Glomerular visceral epithelial cell (primary cell): Measurements from ENCODE around the gene PGLYRP4.

ENCODE experiments used
- DNase-seq: peaks from one replicate; pipeline ENCODE4 v3.0.0-alpha.2; 2016; ENCODE audit errors: extremely low spot score

PGLYRP4 gene

GRCh38 chr1:153375511-153375910, 26.9 kb upstream of the PGLYRP4 start, which contains the start of gene S100A12:
TSS of gene S100A12 (minus strand) at chr1:153375621. CDS start at chr1:153374592, 1,029 bp downstream.
- peak; percentile 82 for DNase-seq

- DNase-seq, result no peak
Measured at GRCh38 chr1:153374071-153374470, 25.4 kb upstream of the PGLYRP4 start.

- DNase-seq, result no peak
Measured at GRCh38 chr1:153372571-153372970, 23.9 kb upstream of the PGLYRP4 start.

- no peak for DNase-seq
Measured at GRCh38 chr1:153371231-153371630, 22.6 kb upstream of the PGLYRP4 start.

GRCh38 chr1:153370146-153370545, 21.5 kb upstream of the PGLYRP4 start:
- DNase-seq, result no peak

GRCh38 chr1:153368495-153368894, 19.9 kb upstream of the PGLYRP4 start:
- no peak for DNase-seq

- DNase-seq, result no peak
Measured at GRCh38 chr1:153367090-153367489, 18.4 kb upstream of the PGLYRP4 start.

- no peak for DNase-seq
Measured at GRCh38 chr1:153366261-153366660, 17.6 kb upstream of the PGLYRP4 start.

GRCh38 chr1:153365696-153366095, 17.1 kb upstream of the PGLYRP4 start:
- no peak for DNase-seq

- no peak for DNase-seq
Measured at GRCh38 chr1:153364766-153365666, 16.4 kb upstream of the PGLYRP4 start.

GRCh38 chr1:153364156-153364555, 15.5 kb upstream of the PGLYRP4 start:
- DNase-seq, result no peak

- DNase-seq, result no peak
Measured at GRCh38 chr1:153363641-153364040, 15.0 kb upstream of the PGLYRP4 start.

- no peak for DNase-seq
Measured at GRCh38 chr1:153362187-153362775, 13.6 kb upstream of the PGLYRP4 start.

GRCh38 chr1:153361480-153362109, 13.0 kb upstream of the PGLYRP4 start:
- no peak for DNase-seq

GRCh38 chr1:153360592-153361479, 12.2 kb upstream of the PGLYRP4 start:
- DNase-seq, result no peak

GRCh38 chr1:153360190-153360589, 11.5 kb upstream of the PGLYRP4 start:
- DNase-seq, result no peak

- DNase-seq, result no peak
Measured at GRCh38 chr1:153359241-153359640, 10.6 kb upstream of the PGLYRP4 start.

GRCh38 chr1:153358691-153358975, 10.0 kb upstream of the PGLYRP4 start:
- DNase-seq, result no peak

- no peak for DNase-seq
Measured at GRCh38 chr1:153357853-153358690, 9.4 kb upstream of the PGLYRP4 start, which contains the start of gene S100A9. TSS of gene S100A9 (plus strand) at chr1:153357854. CDS start at chr1:153358284, 430 bp downstream.

- no peak for DNase-seq
Measured at GRCh38 chr1:153357076-153357852, 8.6 kb upstream of the PGLYRP4 start.
